Measurements from ENCODE around the gene RRAGC. TPM values are rescaled to one million over a fixed set of nuclear protein-coding genes. Genes with fewer than 3 reads are reported as not detected.

The RRAGC gene, protein sequence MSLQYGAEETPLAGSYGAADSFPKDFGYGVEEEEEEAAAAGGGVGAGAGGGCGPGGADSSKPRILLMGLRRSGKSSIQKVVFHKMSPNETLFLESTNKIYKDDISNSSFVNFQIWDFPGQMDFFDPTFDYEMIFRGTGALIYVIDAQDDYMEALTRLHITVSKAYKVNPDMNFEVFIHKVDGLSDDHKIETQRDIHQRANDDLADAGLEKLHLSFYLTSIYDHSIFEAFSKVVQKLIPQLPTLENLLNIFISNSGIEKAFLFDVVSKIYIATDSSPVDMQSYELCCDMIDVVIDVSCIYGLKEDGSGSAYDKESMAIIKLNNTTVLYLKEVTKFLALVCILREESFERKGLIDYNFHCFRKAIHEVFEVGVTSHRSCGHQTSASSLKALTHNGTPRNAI
- polyA plus RNA-seq (2011; rRNA removed): 10.9 and 13.5 TPM in 2 replicates
- polyA plus RNA-seq (2012; cell fraction: cytosol; rRNA removed): 5.3 TPM in 2 replicates
- 1.4 and 2.5 TPM in 2 replicates for polyA plus RNA-seq (2012; cell fraction: nucleus; rRNA removed)
- 14.1 to 18.0 TPM (median 16.3 TPM) in 3 replicates for polyA plus RNA-seq (2017; fragmentation: RNase III; extraction: RNeasy Plus Mini Kit Qiagen cat#74134 plus additional on column Dnase treatment)
- polyA minus RNA-seq (2011; rRNA and poly(A)+ RNA removed): 3.8 and 4.3 TPM in 2 replicates

DNA sequence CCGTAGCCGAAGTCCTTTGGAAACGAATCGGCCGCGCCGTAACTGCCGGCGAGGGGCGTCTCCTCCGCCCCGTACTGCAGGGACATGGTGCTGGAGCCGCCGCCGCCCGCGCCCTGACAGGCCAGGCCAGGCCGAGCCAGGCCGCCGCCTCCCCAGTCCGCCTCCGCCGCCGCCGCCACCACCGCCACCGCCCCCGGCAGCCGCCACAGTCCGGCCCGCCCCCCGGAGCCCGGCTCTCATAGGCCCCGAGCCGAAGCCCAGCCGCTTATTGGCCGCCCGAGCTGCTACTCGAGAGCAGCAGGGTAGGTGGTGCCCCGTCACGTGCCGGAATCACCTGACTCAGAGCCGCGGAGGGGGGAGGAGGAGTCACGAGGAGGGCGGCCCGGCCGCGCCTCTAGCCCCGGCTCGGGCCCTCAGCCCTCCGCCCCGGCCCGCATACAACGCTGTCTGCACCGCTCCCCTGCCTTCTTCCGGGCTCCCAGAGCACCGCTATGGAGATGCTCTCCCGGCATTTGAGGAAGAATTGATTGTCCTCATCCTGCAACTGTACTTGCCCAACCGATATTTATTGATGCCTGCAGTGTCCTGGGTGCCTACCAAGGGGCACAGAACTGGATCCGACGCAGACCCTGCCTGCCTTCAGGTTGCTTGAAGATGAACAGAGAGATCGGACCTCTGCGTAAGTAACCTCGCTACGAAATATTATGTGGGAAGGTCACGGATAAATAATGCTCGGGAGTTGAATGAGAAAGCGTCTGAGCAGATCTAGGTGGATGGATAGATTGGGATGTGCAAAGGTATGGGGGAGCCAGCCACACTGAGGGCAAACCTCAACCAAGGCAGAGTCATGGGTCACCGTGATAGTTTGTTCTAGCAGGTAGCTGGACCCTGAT, at the start of gene RRAGC:
Gene RRAGC, minus strand, starts transcription at position 212 of the 893 bp plus-strand sequence. Its CDS starts 126 bp downstream, at position 86.
- TF ChIP-seq PHF8 (IDR thresholded peaks at IDR 0.05; ENCODE audit: borderline replicate concordance, low read depth) (peak; percentile 49; the same call in 1 of the 2 replicates), POLR2AphosphoS2 (conservative IDR thresholded peaks at IDR 0.05; ENCODE audit: low read length) (no peak), JUN (IDR thresholded peaks at IDR 0.05) (peak in 1 of 2 experiments; percentile 62; a peak in 2 of 5 replicates), EHMT2 (IDR thresholded peaks at IDR 0.05; ENCODE audit: low read depth) (no peak), NR3C1 (IDR thresholded peaks at IDR 0.05) (no peak), RNF2 (IDR thresholded peaks at IDR 0.05; ENCODE audit: borderline replicate concordance, low read depth) (no peak), FOSL2 (IDR thresholded peaks at IDR 0.05) (no peak), FOSL2 (CRISPR knock-in tag; IDR thresholded peaks at IDR 0.05) (0 out of 2 replicates have a peak, but pooled peaks have one; percentile 39), POLR2A (IDR thresholded peaks at IDR 0.05; ENCODE audit: low read length) (peak; percentile 40), MAFK (IDR thresholded peaks at IDR 0.05; ENCODE audit: partially characterized antibody) (no peak), RAD21 (conservative IDR thresholded peaks at IDR 0.05 in 1 of 2, IDR thresholded peaks at IDR 0.05 in 1 of 2) (no peak), MYC (IDR thresholded peaks at IDR 0.05; ENCODE audit: borderline replicate concordance, low read length) (no peak), BHLHE40 (IDR thresholded peaks at IDR 0.05; ENCODE audit: low read depth, low read length) (peak; percentile 97), JUNB (IDR thresholded peaks at IDR 0.05) (no peak), SMC3 (IDR thresholded peaks at IDR 0.05) (no peak), RARB (CRISPR knock-in tag; IDR thresholded peaks at IDR 0.05) (no peak), FOSB (CRISPR knock-in tag; IDR thresholded peaks at IDR 0.05) (no peak)
- TF ChIP-seq, protein P1, sequence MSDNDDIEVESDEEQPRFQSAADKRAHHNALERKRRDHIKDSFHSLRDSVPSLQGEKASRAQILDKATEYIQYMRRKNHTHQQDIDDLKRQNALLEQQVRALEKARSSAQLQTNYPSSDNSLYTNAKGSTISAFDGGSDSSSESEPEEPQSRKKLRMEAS (IDR thresholded peaks at IDR 0.05): peak; percentile 82
- TF ChIP-seq, protein P2, sequence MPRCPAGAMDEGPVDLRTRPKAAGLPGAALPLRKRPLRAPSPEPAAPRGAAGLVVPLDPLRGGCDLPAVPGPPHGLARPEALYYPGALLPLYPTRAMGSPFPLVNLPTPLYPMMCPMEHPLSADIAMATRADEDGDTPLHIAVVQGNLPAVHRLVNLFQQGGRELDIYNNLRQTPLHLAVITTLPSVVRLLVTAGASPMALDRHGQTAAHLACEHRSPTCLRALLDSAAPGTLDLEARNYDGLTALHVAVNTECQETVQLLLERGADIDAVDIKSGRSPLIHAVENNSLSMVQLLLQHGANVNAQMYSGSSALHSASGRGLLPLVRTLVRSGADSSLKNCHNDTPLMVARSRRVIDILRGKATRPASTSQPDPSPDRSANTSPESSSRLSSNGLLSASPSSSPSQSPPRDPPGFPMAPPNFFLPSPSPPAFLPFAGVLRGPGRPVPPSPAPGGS (IDR thresholded peaks at IDR 0.05): 0 out of 3 replicates have a peak, but pooled peaks have one; percentile 43
- TF ChIP-seq, protein P3, sequence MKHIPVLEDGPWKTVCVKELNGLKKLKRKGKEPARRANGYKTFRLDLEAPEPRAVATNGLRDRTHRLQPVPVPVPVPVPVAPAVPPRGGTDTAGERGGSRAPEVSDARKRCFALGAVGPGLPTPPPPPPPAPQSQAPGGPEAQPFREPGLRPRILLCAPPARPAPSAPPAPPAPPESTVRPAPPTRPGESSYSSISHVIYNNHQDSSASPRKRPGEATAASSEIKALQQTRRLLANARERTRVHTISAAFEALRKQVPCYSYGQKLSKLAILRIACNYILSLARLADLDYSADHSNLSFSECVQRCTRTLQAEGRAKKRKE (CRISPR knock-in tag; IDR thresholded peaks at IDR 0.05; ENCODE audit: low read depth): no peak
- TF ChIP-seq, protein P4, sequence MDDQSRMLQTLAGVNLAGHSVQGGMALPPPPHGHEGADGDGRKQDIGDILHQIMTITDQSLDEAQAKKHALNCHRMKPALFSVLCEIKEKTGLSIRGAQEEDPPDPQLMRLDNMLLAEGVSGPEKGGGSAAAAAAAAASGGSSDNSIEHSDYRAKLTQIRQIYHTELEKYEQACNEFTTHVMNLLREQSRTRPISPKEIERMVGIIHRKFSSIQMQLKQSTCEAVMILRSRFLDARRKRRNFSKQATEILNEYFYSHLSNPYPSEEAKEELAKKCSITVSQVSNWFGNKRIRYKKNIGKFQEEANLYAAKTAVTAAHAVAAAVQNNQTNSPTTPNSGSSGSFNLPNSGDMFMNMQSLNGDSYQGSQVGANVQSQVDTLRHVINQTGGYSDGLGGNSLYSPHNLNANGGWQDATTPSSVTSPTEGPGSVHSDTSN (IDR thresholded peaks at IDR 0.05): peak; percentile 94
- TF ChIP-seq, protein P5, sequence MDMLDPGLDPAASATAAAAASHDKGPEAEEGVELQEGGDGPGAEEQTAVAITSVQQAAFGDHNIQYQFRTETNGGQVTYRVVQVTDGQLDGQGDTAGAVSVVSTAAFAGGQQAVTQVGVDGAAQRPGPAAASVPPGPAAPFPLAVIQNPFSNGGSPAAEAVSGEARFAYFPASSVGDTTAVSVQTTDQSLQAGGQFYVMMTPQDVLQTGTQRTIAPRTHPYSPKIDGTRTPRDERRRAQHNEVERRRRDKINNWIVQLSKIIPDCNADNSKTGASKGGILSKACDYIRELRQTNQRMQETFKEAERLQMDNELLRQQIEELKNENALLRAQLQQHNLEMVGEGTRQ (IDR thresholded peaks at IDR 0.05): peak; percentile 99
- TF ChIP-seq, protein P6, sequence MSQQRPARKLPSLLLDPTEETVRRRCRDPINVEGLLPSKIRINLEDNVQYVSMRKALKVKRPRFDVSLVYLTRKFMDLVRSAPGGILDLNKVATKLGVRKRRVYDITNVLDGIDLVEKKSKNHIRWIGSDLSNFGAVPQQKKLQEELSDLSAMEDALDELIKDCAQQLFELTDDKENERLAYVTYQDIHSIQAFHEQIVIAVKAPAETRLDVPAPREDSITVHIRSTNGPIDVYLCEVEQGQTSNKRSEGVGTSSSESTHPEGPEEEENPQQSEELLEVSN (IDR thresholded peaks at IDR 0.05; ENCODE audit: borderline replicate concordance, low read depth): 0 out of 2 replicates have a peak, but pooled peaks have one; percentile 47
- peak within 1 kb of the TSS; percentile 92 for H3K4me2 ChIP-seq
- H3K4me3 ChIP-seq: peak within 1 kb of the TSS; percentile 89
- WGBS (ENCODE audit: missing lambda C conversion rate): 0% methylated on average over 10 of the region's 70 CpGs
- peaks cover 11% of the 10 kb centered on the region for H3K4me1 ChIP-seq
- ATAC-seq (peak; percentile 98 to 99), DNase-seq (ENCODE audit: low read depth in 1 of 2, low spot score in 1 of 2) (peak; percentile 95 to 96), FAIRE-seq (no peak)
- H3K27ac ChIP-seq: peak within 1 kb of the TSS; percentile 85 to 92
- no peaks in the 10 kb centered on the region for H3K9me3 ChIP-seq
- ChIA-PET POLR2A (interaction anchor here (0.6 kb wide), 2 partner anchors 129 to 191 kb away, joined by 3 read pairs; no protein-coding TSS in a partner anchor), CTCF (interaction anchor here (0.9 kb wide), 1 partner anchor 816 kb away, joined by 3 read pairs; no protein-coding TSS in a partner anchor)

Data from A549 (cell line).